Mesodermal cell (in vitro differentiated cells): ENCODE data around the gene ETS1.
A peak's percentile ranks its signal among the peaks of the same experiment; 100 is the strongest.

Source experiments
- H3K27ac ChIP-seq: 2 replicates; pipeline ENCODE4 v1.7.0; 2013; ENCODE audit warnings: mild to moderate bottlenecking, low read depth, low read length, moderate library complexity; ENCODE audit not compliant: severe bottlenecking
- H3K36me3 ChIP-seq: 2 replicates; pipeline ENCODE4 v1.7.1; 2013; ENCODE audit warnings: mild to moderate bottlenecking, low read length, moderate library complexity; ENCODE audit not compliant: control insufficient read depth, insufficient read depth
- H3K4me1 ChIP-seq: one replicate; pipeline ENCODE4 v1.7.1; 2013; ENCODE audit warnings: mild to moderate bottlenecking, low read length; ENCODE audit not compliant: insufficient read depth, control insufficient read depth, poor library complexity, severe bottlenecking
- H3K4me3 ChIP-seq: 2 replicates; pipeline ENCODE4 v1.7.0; 2013; ENCODE audit warnings: low read length, control low read depth, mild to moderate bottlenecking; ENCODE audit not compliant: insufficient read depth, poor library complexity, severe bottlenecking; ENCODE audit errors: extremely low read depth
- H3K9me3 ChIP-seq: 2 replicates; pipeline ENCODE4 v1.7.1; 2013; ENCODE audit warnings: mild to moderate bottlenecking, low read length, moderate library complexity; ENCODE audit not compliant: control insufficient read depth
- WGBS, 2 experiments: methylation state at CpG; one replicate each; pipeline ENCODE4 v1.1.5; 2013; ENCODE audit warnings: missing lambda C conversion rate in 2 of 2; ENCODE audit not compliant: insufficient coverage in 2 of 2; 5-methylcytosine and 5-hydroxymethylcytosine counted together

ETS1 gene

GRCh38 chr11:128626913-128627665, 39.7 kb upstream of the ETS1 start:
- peaks cover 7% of the 10 kb centered on the region for H3K4me1 ChIP-seq
- H3K4me3 ChIP-seq: no peak overlapping the region
- H3K9me3 ChIP-seq: no peaks in the 10 kb centered on the region
- no peak overlapping the region for H3K27ac ChIP-seq
- H3K36me3 ChIP-seq: no peaks in the 10 kb centered on the region
- WGBS, 2 experiments: 81 to 91% methylated on average over 8 to 12 of the region's 16 CpGs

GRCh38 chr11:128625746-128626145, 38.4 kb upstream of the ETS1 start:
- H3K9me3 ChIP-seq: no peaks in the 10 kb centered on the region

GRCh38 chr11:128625326-128625725, 38.0 kb upstream of the ETS1 start:
- no peak overlapping the region for H3K4me3 ChIP-seq
- no peak overlapping the region for H3K27ac ChIP-seq
- 89 to 94% methylated on average over 8 of the region's 8 CpGs for WGBS, 2 experiments

More at GRCh38 chr11:128625746-128626145, 38.4 kb upstream of the ETS1 start:
- no peak overlapping the region for H3K27ac ChIP-seq
- no peaks in the 10 kb centered on the region for H3K36me3 ChIP-seq
- 85 to 94% methylated on average over 2 of the region's 2 CpGs for WGBS, 2 experiments
- no peak overlapping the region for H3K4me3 ChIP-seq
- H3K4me1 ChIP-seq: peaks cover 17% of the 10 kb centered on the region

GRCh38 chr11:128624269-128625175, 37.2 kb upstream of the ETS1 start:
- H3K4me3 ChIP-seq: no peak overlapping the region
- peaks cover 21% of the 10 kb centered on the region for H3K4me1 ChIP-seq
- WGBS, 2 experiments: 73 to 76% methylated on average over 5 to 14 of the region's 18 CpGs
- H3K27ac ChIP-seq: no peak overlapping the region
- no peaks in the 10 kb centered on the region for H3K36me3 ChIP-seq
- no peaks in the 10 kb centered on the region for H3K9me3 ChIP-seq

More at GRCh38 chr11:128625326-128625725, 38.0 kb upstream of the ETS1 start:
- Histone ChIP-seq H3K9me3 (no peaks in the 10 kb centered on the region), H3K4me1 (peaks cover 19% of the 10 kb centered on the region), H3K36me3 (no peaks in the 10 kb centered on the region)

GRCh38 chr11:128623091-128623490, 35.7 kb upstream of the ETS1 start:
- H3K4me3 ChIP-seq: no peak overlapping the region
- H3K9me3 ChIP-seq: no peaks in the 10 kb centered on the region
- H3K36me3 ChIP-seq: no peaks in the 10 kb centered on the region
- H3K27ac ChIP-seq: no peak overlapping the region
- peaks cover 21% of the 10 kb centered on the region for H3K4me1 ChIP-seq
- 95 to 96% methylated on average over 3 to 4 of the region's 5 CpGs for WGBS, 2 experiments

- 80 to 84% methylated on average over 11 to 14 of the region's 17 CpGs for WGBS, 2 experiments
- Histone ChIP-seq H3K27ac (peak overlapping the region; percentile 66), H3K9me3 (no peaks in the 10 kb centered on the region), H3K4me1 (peaks cover 19% of the 10 kb centered on the region), H3K36me3 (no peaks in the 10 kb centered on the region), H3K4me3 (no peak overlapping the region)
Measured at GRCh38 chr11:128621601-128622501, 34.5 kb upstream of the ETS1 start.

GRCh38 chr11:128620309-128621100, 33.1 kb upstream of the ETS1 start:
- WGBS, 2 experiments: 80 to 86% methylated on average over 6 of the region's 9 CpGs
- H3K27ac ChIP-seq: peak overlapping the region; percentile 13
- H3K9me3 ChIP-seq: no peaks in the 10 kb centered on the region
- no peak overlapping the region for H3K4me3 ChIP-seq
- peaks cover 30% of the 10 kb centered on the region for H3K4me1 ChIP-seq
- no peaks in the 10 kb centered on the region for H3K36me3 ChIP-seq

GRCh38 chr11:128619540-128620308, 32.4 kb upstream of the ETS1 start:
- no peaks in the 10 kb centered on the region for H3K9me3 ChIP-seq
- 84 to 85% methylated on average over 9 of the region's 10 CpGs for WGBS, 2 experiments
- peaks cover 38% of the 10 kb centered on the region for H3K4me1 ChIP-seq
- H3K36me3 ChIP-seq: no peaks in the 10 kb centered on the region
- no peak overlapping the region for H3K4me3 ChIP-seq
- peak overlapping the region; percentile 13 for H3K27ac ChIP-seq

- Histone ChIP-seq H3K4me3 (no peak overlapping the region), H3K9me3 (no peaks in the 10 kb centered on the region), H3K4me1 (peaks cover 41% of the 10 kb centered on the region), H3K27ac (no peak overlapping the region), H3K36me3 (no peaks in the 10 kb centered on the region)
- 93 to 95% methylated on average over 5 of the region's 5 CpGs for WGBS, 2 experiments
Measured at GRCh38 chr11:128619007-128619406, 31.6 kb upstream of the ETS1 start.
